Measurements from ENCODE around the gene TNFRSF18.

GRCh38 chr1:1246577-1247340, 40.4 kb upstream of the TNFRSF18 start, which contains the start of gene C1QTNF12:
- TF ChIP-seq YY1 (IDR thresholded peaks at IDR 0.05; ENCODE audit: insufficient read depth, insufficient read length): no peak
- TF ChIP-seq ZNF274 (IDR thresholded peaks at IDR 0.05; ENCODE audit: low read depth, low read length): no peak
